H1 (cell line): ENCODE data around the gene CDH22. TPM values are rescaled to one million over a fixed set of nuclear protein-coding genes. Genes with fewer than 3 reads are reported as not detected.

Experiments used
- CTCF ChIA-PET: fragments of 300-600 bp; sonication (Branson Sonifier 250); formaldehyde crosslinking; loops from one replicate; lab custom pipeline; 2021; ENCODE audit not compliant: partially characterized antibody; lab: Charles Lee
- POLR2A ChIA-PET: fragments of 300-600 bp; sonication (Branson Sonifier 250); formaldehyde crosslinking; loops from one replicate; lab custom pipeline; 2021; ENCODE audit warnings: inconsistent platforms; ENCODE audit not compliant: partially characterized antibody; lab: Charles Lee
- DNase-seq, 2 experiments: peaks; one replicate each; pipeline versions ENCODE4 v3.0.0 to v3.0.0-alpha.2; 2010 to 2022; ENCODE audit warnings: low spot score in 2 of 2, low read depth in 1 of 2, mixed read lengths in 1 of 2
- FAIRE-seq: peaks from 2 replicates; lab custom pipeline; 2011; peaks lifted over from hg19 to GRCh38; lab: Jason Lieb, UNC
- H2AFZ ChIP-seq: 2 replicates; pipeline ENCODE4 v1.8.1; 2012; ENCODE audit warnings: low read length, inconsistent platforms
- H2AK5ac ChIP-seq: 2 replicates; pipeline ENCODE4 v1.6.1; 2013; ENCODE audit warnings: low read depth, low read length
- H2BK120ac ChIP-seq: replicated peaks from 2 replicates; pipeline ENCODE3; 2013; ENCODE audit warnings: low read depth, low read length, inconsistent platforms
- H2BK12ac ChIP-seq: 2 replicates; pipeline ENCODE4 v1.6.1; 2013; ENCODE audit warnings: low read depth, low read length
- H2BK15ac ChIP-seq: 2 replicates; pipeline ENCODE4 v1.6.1; 2013; ENCODE audit warnings: low read length
- H2BK20ac ChIP-seq: 2 replicates; pipeline ENCODE4 v1.6.1; 2013; ENCODE audit warnings: low read length
- H2BK5ac ChIP-seq: 2 replicates; pipeline ENCODE4 v1.6.1; 2013; ENCODE audit warnings: low read depth, low read length
- H3K14ac ChIP-seq: 2 replicates; pipeline ENCODE4 v1.6.1; 2013; ENCODE audit warnings: inconsistent platforms; ENCODE audit not compliant: insufficient read length
- H3K18ac ChIP-seq: 2 replicates; pipeline ENCODE4 v1.6.1; 2013; ENCODE audit warnings: low read length; ENCODE audit errors: extremely low read depth
- H3K23ac ChIP-seq: 2 replicates; pipeline ENCODE4 v1.6.1; 2013; ENCODE audit warnings: inconsistent platforms; ENCODE audit not compliant: insufficient read length
- H3K23me2 ChIP-seq: 2 replicates; pipeline ENCODE4 v1.6.1; 2013; ENCODE audit warnings: low read depth, low read length
- H3K27ac ChIP-seq: 2 replicates; pipeline ENCODE4 v1.6.1; 2011; ENCODE audit warnings: low read depth, low read length, inconsistent platforms
- H3K27me3 ChIP-seq, 4 experiments: replicated peaks in 1 of 4; 1 replicate in 1 of 4; 2 replicates in 3 of 4; pipeline versions ENCODE4 v1.6.1 to v1.8.1; 2011 to 2013; ENCODE audit warnings: low read length in 3 of 4, mild to moderate bottlenecking in 3 of 4, inconsistent platforms in 2 of 4, mixed read lengths in 2 of 4, moderate library complexity in 1 of 4; ENCODE audit not compliant: control insufficient read depth in 3 of 4, insufficient read depth in 3 of 4; ENCODE audit errors: extremely low read depth in 1 of 4
- H3K36me3 ChIP-seq, 4 experiments: 2 replicates each; pipeline versions ENCODE4 v1.6.1 to v1.8.1; 2011 to 2013; ENCODE audit warnings: mild to moderate bottlenecking in 4 of 4, low read length in 3 of 4, moderate library complexity in 2 of 4, control low read depth in 1 of 4, inconsistent platforms in 1 of 4; ENCODE audit not compliant: insufficient read depth in 4 of 4, control insufficient read depth in 2 of 4
- H3K4ac ChIP-seq: replicated peaks from 2 replicates; pipeline ENCODE3; 2013; ENCODE audit warnings: low read length, low read depth, mixed read lengths, inconsistent platforms; ENCODE audit not compliant: insufficient read length
- H3K4me1 ChIP-seq, 4 experiments: replicated peaks in 1 of 4; 1 replicate in 1 of 4; 2 replicates in 3 of 4; pipeline versions ENCODE4 v1.6.1 to v1.8.1; 2011 to 2013; ENCODE audit warnings: low read length in 3 of 4, inconsistent platforms in 2 of 4, mixed read lengths in 1 of 4; ENCODE audit not compliant: insufficient read depth in 4 of 4, control insufficient read depth in 3 of 4
- H3K4me2 ChIP-seq, 2 experiments: 2 replicates each; pipeline versions ENCODE4 v1.6.1 to v1.8.1; 2011 to 2013; ENCODE audit warnings: low read depth in 2 of 2, low read length in 2 of 2, control low read depth in 1 of 2, inconsistent platforms in 1 of 2, mild to moderate bottlenecking in 1 of 2; ENCODE audit not compliant: insufficient read depth in 1 of 2
- H3K4me3 ChIP-seq, 4 experiments: fragments of 200-600, 300-600 bp in 1 of 4; sonication (generic), shearing (Covaris generic), sonication (Bioruptor Twin) in 1 of 4; 2 replicates each; pipeline versions ENCODE4 v1.5.1 to v1.8.1; 2011 to 2016; ENCODE audit warnings: low read length in 4 of 4, low read depth in 3 of 4, control low read depth in 2 of 4, inconsistent platforms in 2 of 4, mild to moderate bottlenecking in 2 of 4, mixed read lengths in 1 of 4, moderate library complexity in 1 of 4; ENCODE audit not compliant: insufficient read depth in 2 of 4; ENCODE audit errors: extremely low read depth in 1 of 4
- H3K56ac ChIP-seq: replicated peaks from 2 replicates; pipeline ENCODE3; 2013; ENCODE audit warnings: low read depth, mild to moderate bottlenecking, mixed read lengths, low read length, inconsistent platforms; ENCODE audit not compliant: insufficient read length
- H3K79me1 ChIP-seq: 2 replicates; pipeline ENCODE4 v1.6.1; 2013; ENCODE audit warnings: low read depth, low read length, control low read depth
- H3K79me2 ChIP-seq, 2 experiments: 2 replicates each; pipeline versions ENCODE4 v1.6.1 to v1.8.1; 2012 to 2013; ENCODE audit warnings: low read length in 2 of 2, mild to moderate bottlenecking in 2 of 2, inconsistent platforms in 1 of 2; ENCODE audit not compliant: insufficient read depth in 2 of 2, control insufficient read depth in 1 of 2
- H3K9ac ChIP-seq, 4 experiments: replicated peaks in 1 of 4; 1 replicate in 1 of 4; 2 replicates in 3 of 4; pipeline versions ENCODE4 v1.6.1 to v1.8.1; 2011 to 2013; ENCODE audit warnings: low read depth in 3 of 4, low read length in 3 of 4, control low read depth in 2 of 4, mild to moderate bottlenecking in 2 of 4, moderate library complexity in 2 of 4, inconsistent platforms in 1 of 4; ENCODE audit errors: extremely low read depth in 1 of 4
- H3K9me3 ChIP-seq, 2 experiments: 2 replicates each; pipeline versions ENCODE4 v1.6.1 to v1.8.1; 2012 to 2013; ENCODE audit warnings: mild to moderate bottlenecking in 2 of 2, moderate library complexity in 2 of 2, control low read depth in 1 of 2, inconsistent platforms in 1 of 2, low read depth in 1 of 2, low read length in 1 of 2, mixed read lengths in 1 of 2; ENCODE audit not compliant: insufficient read depth in 2 of 2
- H4K20me1 ChIP-seq, 2 experiments: replicated peaks in 1 of 2; 2 replicates each; pipeline versions ENCODE3 to v1.8.1; 2011 to 2013; ENCODE audit warnings: inconsistent platforms in 2 of 2, low read length in 2 of 2, mild to moderate bottlenecking in 1 of 2; ENCODE audit not compliant: insufficient read depth in 2 of 2, control insufficient read depth in 1 of 2
- H4K5ac ChIP-seq: 2 replicates; pipeline ENCODE4 v1.6.1; 2013; ENCODE audit warnings: low read length, low read depth, mixed read lengths, inconsistent platforms; ENCODE audit not compliant: insufficient read length
- H4K8ac ChIP-seq: 2 replicates; pipeline ENCODE4 v1.8.0; 2013; ENCODE audit warnings: mild to moderate bottlenecking, moderate library complexity, low read length, inconsistent platforms; ENCODE audit not compliant: insufficient read depth; ENCODE audit errors: extremely low read depth
- H4K91ac ChIP-seq: replicated peaks from 2 replicates; pipeline ENCODE3; 2013; ENCODE audit warnings: low read length, mixed read lengths, inconsistent platforms; ENCODE audit not compliant: insufficient read length
- CHD2 ChIP-seq: IDR thresholded peaks from 2 replicates; pipeline ENCODE4 v1.6.1; 2012; ENCODE audit warnings: low read length, improper control_type of control experiment
- FOSL1 ChIP-seq: IDR thresholded peaks from 2 replicates; pipeline ENCODE4 v1.6.1; 2011; ENCODE audit warnings: mild to moderate bottlenecking, low read depth, low read length, moderate library complexity; ENCODE audit not compliant: insufficient read depth
- KDM5A ChIP-seq: fragments of 200-600 bp; IDR thresholded peaks from 2 replicates; pipeline ENCODE4 v1.7.1; 2012; ENCODE audit warnings: mild to moderate bottlenecking, low read length, inconsistent platforms, mixed read lengths
- POLR2A ChIP-seq, 2 experiments: IDR thresholded peaks; 1 replicate in 1 of 2; 2 replicates in 1 of 2; pipeline ENCODE4 v1.6.1; 2011; ENCODE audit warnings: low read depth in 2 of 2, low read length in 2 of 2, mild to moderate bottlenecking in 2 of 2; ENCODE audit errors: control extremely low read depth in 1 of 2
- SIRT6 ChIP-seq: IDR thresholded peaks from one replicate; pipeline ENCODE4 v1.7.1; 2012; ENCODE audit warnings: low read length, inconsistent platforms
- SRF ChIP-seq: IDR thresholded peaks from 2 replicates; pipeline ENCODE4 v1.6.1; 2011; ENCODE audit warnings: mild to moderate bottlenecking, low read depth, low read length, moderate library complexity
- SUZ12 ChIP-seq: fragments of 200-600 bp; sonication (generic); IDR thresholded peaks from 2 replicates; pipeline ENCODE4 v1.6.1; 2012; ENCODE audit warnings: mild to moderate bottlenecking, inconsistent platforms, low read length, moderate library complexity, mixed read lengths
- TEAD4 ChIP-seq: IDR thresholded peaks from 2 replicates; pipeline ENCODE4 v1.6.1; 2012; ENCODE audit warnings: low read depth, low read length, inconsistent platforms, mixed read lengths
- ZNF274 ChIP-seq: IDR thresholded peaks from 2 replicates; pipeline ENCODE4 v1.7.0; 2012; ENCODE audit warnings: low read length, borderline replicate concordance; ENCODE audit errors: extremely low read depth
- WGBS, 2 experiments: shearing (Covaris generic) in 1 of 2; methylation state at CpG; one replicate each; pipeline versions ENCODE4 v1.1.6 to v1.1.7; 2013 to 2015; ENCODE audit warnings: low lambda C conversion rate in 2 of 2, mixed read lengths in 2 of 2, inconsistent platforms in 1 of 2, low coverage in 1 of 2, missing lambda C conversion rate in 1 of 2; ENCODE audit not compliant: insufficient replicate concordance in 2 of 2, insufficient coverage in 1 of 2, insufficient read length in 1 of 2; ENCODE audit errors: extremely low coverage in 1 of 2, missing lambda C conversion rate in 1 of 2; 5-methylcytosine and 5-hydroxymethylcytosine counted together
- polyA plus RNA-seq, 7 experiments: library from polyadenylated mRNA; depleted of rRNA in 3 of 7; stranded (reverse) in 5 of 7; unstranded in 2 of 7; fragments of >200 nt in 5 of 7; fragments of 200-250 nt in 2 of 7; gene quantifications; 1 replicate in 5 of 7; 2 replicates in 1 of 7; 4 replicates in 1 of 7; pipeline versions ENCODE4 v1.2.1 to v1.2.3, GENCODE V29; 2011 to 2013; ENCODE audit warnings: missing spikeins in 2 of 7, mixed read lengths in 2 of 7
- total RNA-seq: library from RNA; stranded (reverse); fragmentation: NEBNext Ultra II Directional; extraction: Animal tissue kit (Norgen Biotek cat#: 25700); gene quantifications from 2 replicates; pipeline ENCODE4 v1.2.1, GENCODE V29; 2021
- TF ChIP-seq, protein P1 (sequence below), 3 experiments: IDR thresholded peaks; 1 replicate in 2 of 3; 2 replicates in 1 of 3; pipeline versions ENCODE4 v1.5.1 to v1.6.1; 2011; ENCODE audit warnings: low read length in 3 of 3, mild to moderate bottlenecking in 3 of 3, inconsistent platforms in 2 of 3, low read depth in 1 of 3, moderate library complexity in 1 of 3; ENCODE audit not compliant: insufficient read depth in 1 of 3; ENCODE audit errors: control extremely low read depth in 1 of 3
- TF ChIP-seq, protein P2 (sequence below): IDR thresholded peaks from 2 replicates; pipeline ENCODE4 v1.6.1; 2011; ENCODE audit warnings: low read length, improper control_type of control experiment

CDH22 gene
- total and polyA plus RNA-seq, 2 of the 8 experiments (the other 6 are each of a cell fraction or from before 2014, with no cell fraction given): 0.35 to 0.39 TPM

- Histone ChIP-seq H3K23me2 (peaks cover 2% of the 10 kb centered on the region; the same call in 1 of the 2 replicates), H3K9me3 (no peaks in the 10 kb centered on the region), H3K4ac (no peak overlapping the region), H2BK15ac (no peak overlapping the region), H3K4me1 (peaks cover 0 to 3% (median 0%) of the 10 kb centered on the region in 4 experiments; a peak in 3 of 7 replicates), H2AFZ (no peak overlapping the region), H3K27me3 (peaks cover 2 to 20% (median 18%) of the 10 kb centered on the region in 4 experiments; a peak in 6 of 7 replicates), H3K79me2 (no peaks in the 10 kb centered on the region), H2BK20ac (no peak overlapping the region), H3K4me3 (no peak overlapping the region), H3K56ac (no peak overlapping the region), H2AK5ac (no peak overlapping the region), H3K18ac (no peak overlapping the region), H2BK12ac (no peak overlapping the region), H2BK120ac (no peak overlapping the region), H3K4me2 (no peak overlapping the region), H4K5ac (no peak overlapping the region), H4K8ac (no peak overlapping the region), H3K79me1 (no peaks in the 10 kb centered on the region), H3K9ac (no peak overlapping the region; a peak in 1 of 7 replicates), H3K23ac (no peak overlapping the region), H3K27ac (no peak overlapping the region), H4K91ac (no peak overlapping the region), H3K36me3 (no peaks in the 10 kb centered on the region), H4K20me1 (no peaks in the 10 kb centered on the region), H2BK5ac (no peak overlapping the region), H3K14ac (no peak overlapping the region)
- ChIA-PET CTCF (interaction anchor here (0.9 to 1.6 kb wide), 6 partner anchors 11 to 170 kb away, joined by 3 to 6 read pairs (median 4); no protein-coding TSS in a partner anchor), POLR2A (no interaction called here)
- no peak for FAIRE-seq
- no peak for DNase-seq
- 94% methylated on average over 5 of the region's 5 CpGs; no CpG with 5 or more reads in 1 of the 2 experiments for WGBS, 2 experiments
- TF ChIP-seq SUZ12 (no peak), KDM5A (no peak), CHD2 (no peak), POLR2A (IDR thresholded peaks at IDR 0.05; ENCODE audit: control extremely low read depth in 1 of 2, low read depth in 2 of 2, low read length in 2 of 2) (no peak), ZNF274 (no peak), SRF (no peak), SIRT6 (no peak), FOSL1 (no peak), TEAD4 (no peak)
- TF ChIP-seq, protein P1, sequence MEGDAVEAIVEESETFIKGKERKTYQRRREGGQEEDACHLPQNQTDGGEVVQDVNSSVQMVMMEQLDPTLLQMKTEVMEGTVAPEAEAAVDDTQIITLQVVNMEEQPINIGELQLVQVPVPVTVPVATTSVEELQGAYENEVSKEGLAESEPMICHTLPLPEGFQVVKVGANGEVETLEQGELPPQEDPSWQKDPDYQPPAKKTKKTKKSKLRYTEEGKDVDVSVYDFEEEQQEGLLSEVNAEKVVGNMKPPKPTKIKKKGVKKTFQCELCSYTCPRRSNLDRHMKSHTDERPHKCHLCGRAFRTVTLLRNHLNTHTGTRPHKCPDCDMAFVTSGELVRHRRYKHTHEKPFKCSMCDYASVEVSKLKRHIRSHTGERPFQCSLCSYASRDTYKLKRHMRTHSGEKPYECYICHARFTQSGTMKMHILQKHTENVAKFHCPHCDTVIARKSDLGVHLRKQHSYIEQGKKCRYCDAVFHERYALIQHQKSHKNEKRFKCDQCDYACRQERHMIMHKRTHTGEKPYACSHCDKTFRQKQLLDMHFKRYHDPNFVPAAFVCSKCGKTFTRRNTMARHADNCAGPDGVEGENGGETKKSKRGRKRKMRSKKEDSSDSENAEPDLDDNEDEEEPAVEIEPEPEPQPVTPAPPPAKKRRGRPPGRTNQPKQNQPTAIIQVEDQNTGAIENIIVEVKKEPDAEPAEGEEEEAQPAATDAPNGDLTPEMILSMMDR (IDR thresholded peaks at IDR 0.05; ENCODE audit: control extremely low read depth in 1 of 3, insufficient read depth in 1 of 3, low read depth in 1 of 3, low read length in 3 of 3): no peak
- TF ChIP-seq, protein P2, sequence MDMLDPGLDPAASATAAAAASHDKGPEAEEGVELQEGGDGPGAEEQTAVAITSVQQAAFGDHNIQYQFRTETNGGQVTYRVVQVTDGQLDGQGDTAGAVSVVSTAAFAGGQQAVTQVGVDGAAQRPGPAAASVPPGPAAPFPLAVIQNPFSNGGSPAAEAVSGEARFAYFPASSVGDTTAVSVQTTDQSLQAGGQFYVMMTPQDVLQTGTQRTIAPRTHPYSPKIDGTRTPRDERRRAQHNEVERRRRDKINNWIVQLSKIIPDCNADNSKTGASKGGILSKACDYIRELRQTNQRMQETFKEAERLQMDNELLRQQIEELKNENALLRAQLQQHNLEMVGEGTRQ: no peak
Measured at GRCh38 chr20:46302106-46302505, 6.2 kb downstream of the CDH22 start.
